ENCODE data around the gene MLH1. TPM values are rescaled to one million over a fixed set of nuclear protein-coding genes. Genes with fewer than 3 reads are reported as not detected.

Gene MLH1
- total and polyA plus RNA-seq, 2 of the 8 experiments (the other 6 are each of a cell fraction or from before 2014, with no cell fraction given), result 36.4 to 47.3 TPM

GRCh38 chr3:37052860-37053259, 59.5 kb downstream of the MLH1 start (continued):
- TF ChIP-seq RXRA (IDR thresholded peaks at IDR 0.05; ENCODE audit: insufficient read depth, low read depth, low read length) (no peak), PHF8 (conservative IDR thresholded peaks at IDR 0.05; ENCODE audit: low read depth, low read length) (no peak)

Measured in H1 (cell line).